GM18868 (cell line): ENCODE measurements around the gene MMP11.
A peak's percentile ranks its signal among the peaks of the same experiment; 100 is the strongest.

ENCODE experiments used
- ATAC-seq: cut with Tn5 transposase; IDR thresholded peaks from one replicate; pipeline ENCODE4 v1.9.1; 2021; ENCODE audit warnings: mild to moderate bottlenecking, moderate library complexity; ENCODE audit not compliant: unreplicated experiment

MMP11 gene

DNA sequence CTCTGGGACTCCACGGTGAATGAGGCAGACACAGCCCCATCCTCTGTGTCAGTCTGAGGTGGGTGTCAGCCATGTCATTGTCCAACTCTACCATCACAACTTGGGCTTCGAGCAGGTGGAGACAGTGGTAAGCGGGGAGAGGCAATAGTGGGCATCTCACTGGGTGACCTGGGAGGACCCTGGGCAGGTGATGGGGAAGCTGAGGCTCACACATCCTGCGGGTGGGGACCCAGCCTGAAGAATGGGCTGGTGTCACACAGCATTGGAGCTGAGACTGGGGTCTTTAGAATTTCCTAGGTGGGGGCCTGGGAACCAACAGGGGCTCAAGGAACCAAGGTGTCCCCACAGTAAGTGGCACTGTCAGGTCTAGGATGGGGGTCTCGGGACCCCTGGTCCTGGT is 7.1 kb downstream of the MMP11 start:
- no peak for ATAC-seq

GRCh38 chr22:23780146-23780748 is 7.6 kb downstream of the MMP11 start:
- ATAC-seq: no peak

- ATAC-seq: no peak
Observed at GRCh38 chr22:23781065-23781464, 8.4 kb downstream of the MMP11 start.

GRCh38 chr22:23781511-23782183 is 9.0 kb downstream of the MMP11 start:
- no peak for ATAC-seq

- ATAC-seq: no peak
Observed at GRCh38 chr22:23782252-23782651, 9.6 kb downstream of the MMP11 start.

DNA sequence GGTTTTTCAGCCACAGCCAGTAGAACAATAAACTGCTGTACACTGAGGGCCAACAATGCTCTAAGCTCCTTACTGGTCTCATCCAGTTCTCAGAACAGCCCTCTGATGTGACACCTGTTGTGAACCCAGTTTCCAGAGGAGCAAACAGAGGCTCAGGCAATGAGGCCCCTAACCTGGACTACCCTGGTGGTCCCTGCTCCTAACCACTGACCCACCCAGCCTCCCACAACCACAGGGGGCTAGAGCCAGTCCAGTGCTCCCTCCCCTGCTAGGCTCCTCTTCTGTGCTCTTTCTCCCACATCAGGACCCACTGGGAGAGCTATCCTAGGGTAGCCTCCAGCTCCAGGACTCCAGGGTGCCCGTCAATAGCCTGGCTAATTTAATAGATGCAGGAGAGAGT is 10.1 kb downstream of the MMP11 start:
- no peak for ATAC-seq

- no peak for ATAC-seq
Observed at GRCh38 chr22:23783265-23784150, 10.9 kb downstream of the MMP11 start.

- ATAC-seq: no peak
Observed at GRCh38 chr22:23784215-23784732, 11.6 kb downstream of the MMP11 start.

DNA sequence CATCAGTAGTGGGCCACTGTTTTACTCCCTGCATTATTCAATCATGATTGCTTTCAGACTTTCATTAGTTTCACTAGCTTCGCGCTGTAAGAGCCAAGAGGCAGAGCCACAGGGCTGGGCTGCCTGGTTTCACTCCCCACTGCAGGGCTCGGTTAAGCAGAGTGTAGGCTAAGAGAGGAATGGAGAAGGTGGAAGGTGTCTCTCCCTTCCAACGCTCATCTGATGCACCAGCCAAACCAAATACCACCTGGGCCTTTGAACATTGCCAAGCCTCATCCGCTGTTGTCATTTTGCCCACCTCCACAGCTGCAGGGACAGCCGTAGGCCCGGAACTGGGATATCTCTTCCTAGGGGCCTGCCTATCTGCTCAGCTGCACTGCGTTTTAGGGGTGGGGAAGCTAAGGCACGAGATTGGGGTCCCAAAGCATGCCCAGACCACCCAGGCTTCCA is 13.6 kb downstream of the MMP11 start:
- ATAC-seq: no peak

DNA sequence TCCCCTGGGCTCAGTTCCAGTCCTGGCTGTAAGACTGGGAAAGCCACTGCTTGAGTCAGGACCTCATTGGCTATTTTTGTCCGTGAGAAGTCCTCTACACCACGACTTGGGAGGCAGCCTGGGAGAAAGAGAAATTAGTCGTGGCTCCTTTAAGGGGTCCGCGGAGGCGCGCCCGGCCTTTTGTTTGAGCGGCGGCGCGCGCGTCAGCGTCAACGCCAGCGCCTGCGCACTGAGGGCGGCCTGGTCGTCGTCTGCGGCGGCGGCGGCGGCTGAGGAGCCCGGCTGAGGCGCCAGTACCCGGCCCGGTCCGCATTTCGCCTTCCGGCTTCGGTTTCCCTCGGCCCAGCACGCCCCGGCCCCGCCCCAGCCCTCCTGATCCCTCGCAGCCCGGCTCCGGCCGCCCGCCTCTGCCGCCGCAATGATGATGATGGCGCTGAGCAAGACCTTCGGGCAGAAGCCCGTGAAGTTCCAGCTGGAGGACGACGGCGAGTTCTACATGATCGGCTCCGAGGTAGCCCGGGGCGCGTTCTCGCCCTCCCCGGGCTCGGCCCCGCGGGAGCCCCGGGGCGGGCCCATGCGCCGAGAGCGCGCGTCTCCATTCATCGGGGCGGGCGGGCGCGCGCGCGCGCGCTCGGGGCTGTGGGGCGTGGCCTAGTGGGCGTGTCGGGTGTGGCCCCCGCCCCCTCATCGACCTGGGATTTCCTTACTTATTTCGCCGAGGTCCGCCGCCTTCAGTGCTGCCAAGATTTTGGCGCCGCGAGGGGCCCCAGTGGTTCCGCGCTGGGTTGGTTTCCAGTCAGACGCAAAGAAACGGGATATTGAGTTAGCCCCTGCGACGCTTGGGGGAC is 14.3 kb downstream of the MMP11 start, which contains the start of gene SMARCB1:
Gene SMARCB1, plus strand, starts transcription at position 215 of the 848 bp plus-strand sequence. Its CDS starts 204 bp downstream, at position 419.
- ATAC-seq: peak; percentile 75

GRCh38 chr22:23787600-23787896 is 14.9 kb downstream of the MMP11 start:
- peak; percentile 17 for ATAC-seq

- no peak for ATAC-seq
Observed at GRCh38 chr22:23787910-23788309, 15.3 kb downstream of the MMP11 start.

DNA sequence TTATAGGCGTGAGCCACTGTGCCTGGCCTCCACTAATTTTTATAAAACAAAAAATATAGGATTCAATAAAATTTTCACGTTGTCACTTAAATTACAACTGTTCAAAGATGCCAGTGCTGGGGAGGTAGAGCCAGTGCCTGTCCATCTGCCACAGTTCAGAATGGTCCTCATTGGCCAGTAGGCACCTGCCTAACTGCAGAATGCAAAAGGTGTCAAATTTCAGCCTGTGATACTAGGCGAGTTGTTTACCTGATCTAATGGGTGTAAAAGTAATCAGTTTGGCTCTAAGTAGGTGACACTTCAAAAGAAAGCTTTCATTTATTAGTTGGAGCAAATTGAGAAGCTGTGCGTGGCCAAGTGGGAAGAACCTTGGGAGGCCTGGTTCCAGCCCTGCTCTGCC is 16.5 kb downstream of the MMP11 start:
- ATAC-seq: no peak

DNA sequence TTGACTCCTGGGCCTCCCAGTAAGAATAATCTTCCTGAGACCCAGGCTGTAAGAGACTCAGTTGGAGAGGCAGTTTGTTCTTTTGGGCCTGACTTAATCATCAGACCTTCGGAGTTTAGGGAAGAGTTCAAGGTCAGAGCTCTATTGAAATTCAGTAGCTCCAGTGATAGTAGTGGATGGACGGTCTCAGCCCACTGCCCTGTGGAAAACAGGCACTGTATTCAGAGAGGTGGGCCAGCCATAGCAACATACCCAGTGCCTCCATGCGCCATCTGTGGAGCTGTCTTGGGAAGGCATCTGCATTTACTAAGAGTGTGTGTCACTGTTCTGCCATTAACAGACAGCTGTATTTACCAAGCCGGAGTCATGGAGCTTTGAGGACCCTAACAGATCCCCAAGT is 17.0 kb downstream of the MMP11 start:
- no peak for ATAC-seq

GRCh38 chr22:23790819-23791737 is 18.4 kb downstream of the MMP11 start:
- ATAC-seq: no peak

DNA sequence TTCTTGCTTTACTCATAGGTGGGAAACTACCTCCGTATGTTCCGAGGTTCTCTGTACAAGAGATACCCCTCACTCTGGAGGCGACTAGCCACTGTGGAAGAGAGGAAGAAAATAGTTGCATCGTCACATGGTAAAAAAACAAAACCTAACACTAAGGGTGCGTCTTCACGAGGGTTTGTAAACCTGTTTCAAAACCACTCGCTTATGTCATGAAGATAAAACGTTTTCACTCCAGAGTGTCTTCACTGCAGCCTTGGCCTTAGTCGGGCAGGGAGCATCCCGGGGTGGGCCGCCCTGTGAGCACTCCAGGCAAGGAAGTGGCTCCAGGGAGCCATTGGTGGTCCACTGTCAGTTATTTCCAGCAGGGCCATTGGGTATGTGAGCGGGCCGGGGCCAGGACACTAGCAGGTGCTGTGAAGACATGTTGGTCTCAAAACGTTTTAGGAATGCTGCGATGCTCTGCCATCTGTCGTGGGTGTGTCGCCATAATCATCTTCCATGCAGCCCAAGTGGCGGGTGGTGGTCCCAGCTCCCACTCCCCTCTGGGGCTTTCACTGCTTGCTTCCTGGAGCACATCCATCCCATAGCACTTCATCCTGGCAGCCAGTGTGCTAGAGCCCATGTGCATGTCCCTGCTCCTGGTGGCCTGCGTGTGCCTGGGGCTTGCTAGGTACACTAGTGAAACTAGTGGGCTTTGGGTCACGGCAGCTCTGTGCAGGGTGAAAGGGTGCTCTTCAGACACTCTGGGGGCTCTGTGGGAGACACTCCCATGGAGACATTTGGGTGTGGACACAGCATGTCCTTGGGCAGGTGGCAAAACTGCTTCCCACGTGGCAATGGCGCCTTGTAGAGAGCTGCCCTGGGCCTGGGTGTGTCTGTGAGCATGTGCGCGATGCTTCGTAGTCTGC is 19.3 kb downstream of the MMP11 start:
- no peak for ATAC-seq

GRCh38 chr22:23793326-23793725 is 20.7 kb downstream of the MMP11 start:
- no peak for ATAC-seq

DNA sequence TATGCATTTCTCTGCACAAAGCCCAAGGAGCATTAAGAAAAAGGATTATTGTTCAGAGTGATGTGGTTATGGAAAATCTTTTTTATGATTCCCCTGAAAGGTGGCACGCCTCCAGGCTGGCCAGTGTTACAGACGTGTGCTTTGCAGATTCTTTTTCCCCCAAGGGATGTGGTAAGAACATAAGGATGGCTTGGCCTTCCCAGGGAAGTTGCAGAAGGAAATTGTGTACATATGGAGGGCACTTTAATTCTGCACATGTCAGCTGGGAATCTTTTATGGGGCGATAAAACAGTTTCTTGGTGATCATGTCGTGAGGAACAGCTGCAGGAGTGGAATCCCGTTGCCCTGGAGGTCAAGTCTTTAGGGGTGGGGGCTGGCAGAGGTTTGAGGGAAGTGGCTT is 23.8 kb downstream of the MMP11 start:
- ATAC-seq: no peak
